Immature natural killer cell (primary cell): Measurements from ENCODE around the gene KCNQ1. TPM values are rescaled to one million over a fixed set of nuclear protein-coding genes. Genes with fewer than 3 reads are reported as not detected.

ENCODE experiments used
- DNase-seq, 3 donors: peaks; one replicate each; pipeline ENCODE4 v3.0.0; 2022; ENCODE audit warnings: mixed read lengths in 1 of 3
- H3K27ac Mint-ChIP-seq, 6 donors: one replicate each; pipeline ENCODE4 v1.8.0; 2020; ENCODE audit warnings: mixed read lengths in 6 of 6, mild to moderate bottlenecking in 5 of 6, inconsistent platforms in 4 of 6, moderate library complexity in 3 of 6
- H3K27me3 Mint-ChIP-seq, 3 donors: one replicate each; pipeline ENCODE4 v1.8.0; 2020 to 2021; ENCODE audit warnings: low read depth in 3 of 3, mild to moderate bottlenecking in 3 of 3, mixed read lengths in 3 of 3, moderate library complexity in 3 of 3, inconsistent platforms in 1 of 3
- H3K36me3 Mint-ChIP-seq, 3 donors: one replicate each; pipeline ENCODE4 v1.8.0; 2020; ENCODE audit warnings: mixed read lengths in 3 of 3, inconsistent platforms in 2 of 3, mild to moderate bottlenecking in 2 of 3
- H3K4me1 Mint-ChIP-seq, 2 donors: one replicate each; pipeline ENCODE4 v1.8.0; 2020; ENCODE audit warnings: inconsistent platforms in 2 of 2, mild to moderate bottlenecking in 2 of 2, mixed read lengths in 2 of 2, moderate library complexity in 1 of 2
- H3K4me3 Mint-ChIP-seq, 5 donors: one replicate each; pipeline ENCODE4 v1.8.0; 2020; ENCODE audit warnings: mild to moderate bottlenecking in 5 of 5, mixed read lengths in 5 of 5, inconsistent platforms in 3 of 5, moderate library complexity in 3 of 5
- H3K9me3 Mint-ChIP-seq, 6 donors: one replicate each; pipeline ENCODE4 v1.8.0; 2020; ENCODE audit warnings: mild to moderate bottlenecking in 6 of 6, mixed read lengths in 6 of 6, inconsistent platforms in 4 of 6, moderate library complexity in 3 of 6
- polyA plus RNA-seq, 3 donors: library from polyadenylated mRNA; unstranded; fragments of 300-500 nt; fragmentation: Illumina TruSeq; gene quantifications; one replicate each; pipeline ENCODE4 v1.2.3, GENCODE V29; 2021

KCNQ1 gene
- polyA plus RNA-seq, 3 donors from 2014 or later = 0.13 to 1.1 (median 0.73) TPM

GRCh38 chr11:2810411-2811205 is 365.8 kb downstream of the KCNQ1 start:
- Mint-ChIP-seq H3K36me3 (no peaks in the 10 kb centered on the region), H3K9me3 (no peaks in the 10 kb centered on the region), H3K4me3 (no peak overlapping the region), H3K27me3 (peaks cover 2 to 8% (median 4%) of the 10 kb centered on the region in 3 donors), H3K27ac (no peak overlapping the region), H3K4me1 (peaks cover 10 to 15% of the 10 kb centered on the region in 2 donors)
- no peak for DNase-seq

- H3K27me3 Mint-ChIP-seq = peaks cover 4 to 8% (median 4%) of the 10 kb centered on the region in 3 donors
- H3K36me3 Mint-ChIP-seq = no peaks in the 10 kb centered on the region
- H3K27ac Mint-ChIP-seq = no peak overlapping the region
- H3K4me1 Mint-ChIP-seq = peaks cover 10 to 15% of the 10 kb centered on the region in 2 donors
- no peak for DNase-seq
- H3K4me3 Mint-ChIP-seq = no peak overlapping the region
- H3K9me3 Mint-ChIP-seq = peaks cover 0 to 7% (median 0%) of the 10 kb centered on the region in 6 donors
Measured at GRCh38 chr11:2811206-2812091, 366.6 kb downstream of the KCNQ1 start.

GRCh38 chr11:2812371-2812991 is 367.7 kb downstream of the KCNQ1 start:
- Mint-ChIP-seq H3K27ac (no peak overlapping the region), H3K36me3 (no peaks in the 10 kb centered on the region), H3K27me3 (peaks cover 4 to 8% (median 4%) of the 10 kb centered on the region in 3 donors), H3K4me1 (peaks cover 10 to 15% of the 10 kb centered on the region in 2 donors), H3K4me3 (no peak overlapping the region), H3K9me3 (peaks cover 0 to 7% (median 0%) of the 10 kb centered on the region in 6 donors)
- DNase-seq = no peak

GRCh38 chr11:2813141-2813908 is 368.5 kb downstream of the KCNQ1 start:
- H3K27me3 Mint-ChIP-seq = peaks cover 4 to 8% (median 4%) of the 10 kb centered on the region in 3 donors
- no peak for DNase-seq
- peaks cover 0 to 3% (median 0%) of the 10 kb centered on the region in 3 donors for H3K36me3 Mint-ChIP-seq
- no peak overlapping the region for H3K27ac Mint-ChIP-seq
- H3K4me3 Mint-ChIP-seq = no peak overlapping the region
- H3K9me3 Mint-ChIP-seq = peaks cover 0 to 7% (median 0%) of the 10 kb centered on the region in 6 donors
- H3K4me1 Mint-ChIP-seq = peaks cover 10 to 15% of the 10 kb centered on the region in 2 donors

GRCh38 chr11:2813968-2814367 is 369.2 kb downstream of the KCNQ1 start:
- DNase-seq = no peak
- Mint-ChIP-seq H3K4me1 (peaks cover 9% of the 10 kb centered on the region in 2 donors), H3K27ac (no peak overlapping the region), H3K4me3 (no peak overlapping the region), H3K9me3 (peaks cover 0 to 11% (median 1%) of the 10 kb centered on the region in 6 donors), H3K36me3 (peaks cover 0 to 3% (median 0%) of the 10 kb centered on the region in 3 donors), H3K27me3 (peaks cover 4 to 8% (median 4%) of the 10 kb centered on the region in 3 donors)

GRCh38 chr11:2814751-2815150 is 369.9 kb downstream of the KCNQ1 start:
- H3K4me3 Mint-ChIP-seq = no peak overlapping the region
- peaks cover 3 to 7% (median 4%) of the 10 kb centered on the region in 3 donors for H3K27me3 Mint-ChIP-seq
- peaks cover 0 to 3% (median 0%) of the 10 kb centered on the region in 3 donors for H3K36me3 Mint-ChIP-seq
- H3K27ac Mint-ChIP-seq = no peak overlapping the region
- H3K9me3 Mint-ChIP-seq = peaks cover 2 to 18% (median 6%) of the 10 kb centered on the region in 6 donors
- DNase-seq = no peak
- H3K4me1 Mint-ChIP-seq = peaks cover under 1 to 3% of the 10 kb centered on the region in 2 donors

GRCh38 chr11:2815762-2816496 is 371.1 kb downstream of the KCNQ1 start:
- Mint-ChIP-seq H3K27ac (no peak overlapping the region), H3K36me3 (peaks cover 0 to 3% (median 0%) of the 10 kb centered on the region in 3 donors), H3K9me3 (peaks cover 3 to 22% (median 9%) of the 10 kb centered on the region in 6 donors), H3K27me3 (peaks cover 3 to 7% (median 4%) of the 10 kb centered on the region in 3 donors), H3K4me1 (peaks cover 0 to 3% of the 10 kb centered on the region in 2 donors), H3K4me3 (no peak overlapping the region)
- DNase-seq = no peak

- peaks cover 3 to 8% (median 4%) of the 10 kb centered on the region in 3 donors for H3K27me3 Mint-ChIP-seq
- H3K4me3 Mint-ChIP-seq = no peak overlapping the region
- DNase-seq = no peak
- H3K4me1 Mint-ChIP-seq = peaks cover 0 to 3% of the 10 kb centered on the region in 2 donors
- no peak overlapping the region for H3K27ac Mint-ChIP-seq
- H3K9me3 Mint-ChIP-seq = peaks cover 4 to 22% (median 9%) of the 10 kb centered on the region in 6 donors
- peaks cover 0 to 3% (median 0%) of the 10 kb centered on the region in 3 donors for H3K36me3 Mint-ChIP-seq
Measured at GRCh38 chr11:2816523-2816922, 371.7 kb downstream of the KCNQ1 start.

- Mint-ChIP-seq H3K9me3 (peaks cover 4 to 22% (median 9%) of the 10 kb centered on the region in 6 donors), H3K4me3 (no peak overlapping the region), H3K27ac (no peak overlapping the region), H3K27me3 (peaks cover 4 to 8% (median 7%) of the 10 kb centered on the region in 3 donors), H3K4me1 (peaks cover 0 to 3% of the 10 kb centered on the region in 2 donors), H3K36me3 (peaks cover 0 to 3% (median 0%) of the 10 kb centered on the region in 3 donors)
- no peak for DNase-seq
Measured at GRCh38 chr11:2816941-2817421, 372.2 kb downstream of the KCNQ1 start.

GRCh38 chr11:2817431-2817830 is 372.6 kb downstream of the KCNQ1 start:
- Mint-ChIP-seq H3K9me3 (peaks cover 5 to 25% (median 9%) of the 10 kb centered on the region in 6 donors), H3K27me3 (peaks cover 4 to 8% (median 8%) of the 10 kb centered on the region in 3 donors), H3K27ac (peak overlapping the region in 1 of 6 donors; percentile 14), H3K4me1 (peaks cover 0 to 3% of the 10 kb centered on the region in 2 donors), H3K36me3 (peaks cover 0 to 3% (median 2%) of the 10 kb centered on the region in 3 donors), H3K4me3 (no peak overlapping the region)
- DNase-seq = no peak

- H3K36me3 Mint-ChIP-seq = peaks cover 0 to 8% (median 3%) of the 10 kb centered on the region in 3 donors
- peaks cover 4 to 13% (median 4%) of the 10 kb centered on the region in 3 donors for H3K27me3 Mint-ChIP-seq
- H3K4me3 Mint-ChIP-seq = no peak overlapping the region
- H3K9me3 Mint-ChIP-seq = peaks cover 5 to 31% (median 14%) of the 10 kb centered on the region in 6 donors
- H3K4me1 Mint-ChIP-seq = no peaks in the 10 kb centered on the region
- no peak overlapping the region for H3K27ac Mint-ChIP-seq
- no peak for DNase-seq
Measured at GRCh38 chr11:2818021-2818420, 373.2 kb downstream of the KCNQ1 start.

- H3K4me3 Mint-ChIP-seq = no peak overlapping the region
- peaks cover 3 to 12% (median 4%) of the 10 kb centered on the region in 3 donors for H3K36me3 Mint-ChIP-seq
- no peak overlapping the region for H3K27ac Mint-ChIP-seq
- peaks cover 4 to 17% (median 4%) of the 10 kb centered on the region in 3 donors for H3K27me3 Mint-ChIP-seq
- no peaks in the 10 kb centered on the region for H3K4me1 Mint-ChIP-seq
- peaks cover 5 to 35% (median 16%) of the 10 kb centered on the region in 6 donors for H3K9me3 Mint-ChIP-seq
- no peak for DNase-seq
Measured at GRCh38 chr11:2818503-2818902, 373.7 kb downstream of the KCNQ1 start.
